Uterus (tissue), 2 donors: ENCODE measurements around the gene MPDU1.

Source experiments
- CTCF ChIP-seq, 4 experiments: fragments of 200-600 bp in 2 of 4; fragments of 450-650 bp in 2 of 4; sonication (generic) in 2 of 4; IDR thresholded peaks; one replicate each; pipeline ENCODE4 v1.5.1; 2016 to 2019; ENCODE audit warnings: antibody characterized with exemption in 4 of 4, mild to moderate bottlenecking in 2 of 4, moderate library complexity in 1 of 4
- POLR2A ChIP-seq, 2 donors: fragments of 450-650 bp; IDR thresholded peaks; one replicate each; pipeline ENCODE4 v1.6.1; 2016; ENCODE audit warnings: antibody characterized with exemption in 2 of 2, mild to moderate bottlenecking in 1 of 2, moderate library complexity in 1 of 2

GRCh38 chr17:7550344-7550743 is 33.3 kb upstream of the MPDU1 start:
- TF ChIP-seq CTCF (IDR thresholded peaks at IDR 0.05) (no peak), POLR2A (IDR thresholded peaks at IDR 0.05) (no peak)
